Measurements from ENCODE around the gene PHLDB2. TPM values are rescaled to one million over a fixed set of nuclear protein-coding genes. Genes with fewer than 3 reads are reported as not detected.

PHLDB2 gene
- total and polyA plus RNA-seq, 2 of the 13 experiments (the other 11 are each of a cell fraction or from before 2014, with no cell fraction given), result 8.4 to 23.6 TPM

GRCh38 chr3:111861391-111861790, 2.3 kb downstream of the PHLDB2 start:
- no peak for FAIRE-seq
- Histone ChIP-seq H3K4me2 (ENCODE audit: low read depth, low read length) (peak overlapping the region; percentile 84), H3K36me3 (replicated peaks in 1 of 2; ENCODE audit: control insufficient read depth in 1 of 2, insufficient read depth in 2 of 2, low read length in 2 of 2) (no peaks in the 10 kb centered on the region; a peak in 1 of 5 replicates), H3K27ac (ENCODE audit: extremely low read length, insufficient read depth, low read length) (peak overlapping the region; percentile 92), H3K4me1 (ENCODE audit: insufficient read depth, low read length) (peaks cover 54% of the 10 kb centered on the region), H4K20me1 (ENCODE audit: insufficient read depth, low read length) (no peaks in the 10 kb centered on the region), H3K9me3 (ENCODE audit: low read length) (no peaks in the 10 kb centered on the region), H2AFZ (ENCODE audit: low read length) (no peak overlapping the region), H3K27me3 (ENCODE audit: control insufficient read depth in 1 of 2, insufficient read depth in 2 of 2, low read length in 2 of 2) (no peaks in the 10 kb centered on the region; a peak in 1 of 5 replicates), H3K79me2 (ENCODE audit: insufficient read depth, low read length) (peaks cover 18% of the 10 kb centered on the region), H3K4me3 (replicated peaks in 1 of 3; ENCODE audit: insufficient read depth in 1 of 3, low read depth in 2 of 3, low read length in 3 of 3) (peak overlapping the region in 2 of 3 experiments; percentile 88 to 98; a peak in 3 of 6 replicates), H3K9ac (ENCODE audit: insufficient read depth, low read depth, low read length) (peak overlapping the region; percentile 15; the same call in 1 of the 2 replicates)
- 70% methylated on average over 7 of the region's 7 CpGs for WGBS (ENCODE audit: low lambda C conversion rate)
- intact Hi-C loops (cut with micrococcal nuclease; ENCODE audit: unreplicated experiment) (loop anchor here (5.0 kb wide), 2 partner anchors 46 to 129 kb away; no protein-coding TSS in a partner anchor), in situ Hi-C loops (cut with HindIII; ENCODE audit: extremely low pct_ligation_motif_present, low pct_unique_long_range_greater_than_20kb) (loop anchor here (5.0 kb wide), 1 partner anchor 144 kb away; no protein-coding TSS in a partner anchor)
- BruUV-seq (replicated peaks), result no TSS peak
- no peak for DNase-seq (ENCODE audit: low spot score)
- ATAC-seq, result no peak
- TF ChIP-seq POLR2G (IDR thresholded peaks at IDR 0.05; ENCODE audit: low read depth, low read length) (no peak), NCOA5 (CRISPR knock-in tag; IDR thresholded peaks at IDR 0.05) (no peak), ZNF576 (CRISPR knock-in tag; IDR thresholded peaks at IDR 0.05) (no peak), KDM5B (CRISPR knock-in tag; IDR thresholded peaks at IDR 0.05; ENCODE audit: borderline replicate concordance) (no peak), MXD3 (CRISPR knock-in tag; IDR thresholded peaks at IDR 0.05) (no peak), ZNF333 (CRISPR knock-in tag; IDR thresholded peaks at IDR 0.05; ENCODE audit: borderline replicate concordance) (no peak), ZFP36L2 (CRISPR knock-in tag; IDR thresholded peaks at IDR 0.05) (no peak), ZNF883 (CRISPR knock-in tag; IDR thresholded peaks at IDR 0.05; ENCODE audit: not compliant biosample characterization) (no peak), ZSCAN29 (CRISPR knock-in tag; conservative IDR thresholded peaks at IDR 0.05) (no peak), ZNF513 (CRISPR knock-in tag; conservative IDR thresholded peaks at IDR 0.05) (no peak), THAP7 (CRISPR knock-in tag; IDR thresholded peaks at IDR 0.05) (no peak), RORA (CRISPR knock-in tag; IDR thresholded peaks at IDR 0.05) (no peak), SETDB1 (CRISPR knock-in tag; IDR thresholded peaks at IDR 0.05; ENCODE audit: borderline replicate concordance) (no peak), SAP130 (CRISPR knock-in tag; IDR thresholded peaks at IDR 0.05; ENCODE audit: low read depth) (no peak), SP2 (CRISPR knock-in tag; IDR thresholded peaks at IDR 0.05) (no peak), ZNF230 (CRISPR knock-in tag; IDR thresholded peaks at IDR 0.05) (no peak), MNT (IDR thresholded peaks at IDR 0.05) (no peak), XRCC5 (optimal IDR thresholded peaks at IDR 0.05; ENCODE audit: low read length) (no peak), ZNF382 (CRISPR knock-in tag; IDR thresholded peaks at IDR 0.05; ENCODE audit: borderline replicate concordance) (no peak)
- CTCF ChIA-PET (ENCODE audit: low intra/inter-chr PET ratio, low total read pairs), result interaction anchor here (2.7 kb wide), 1 partner anchor 144 kb away, joined by 12 read pairs; no protein-coding TSS in a partner anchor
- POLR2A ChIA-PET, result interaction anchor here (1.6 to 1.8 kb wide), 2 partner anchors 97 to 128 kb away, joined by 5 to 14 read pairs; no protein-coding TSS in a partner anchor
